NCI-H1105 treated with DMSO at 0.1 percent for 48 hours (cell line): ENCODE data around the gene FUT7.
"Not testable (repeated sequence)": the region's sequence is repeated elsewhere in the genome, so short reads cannot be mapped to it uniquely, and the experiment has no call there.

Experiments used
- DNase-seq: peaks from one replicate; lab custom pipeline; 2025; lab: John Stamatoyannopoulos, UW

Gene FUT7

GRCh38 chr9:137066096-137066861 is 34.4 kb upstream of the FUT7 start:
- DNase-seq, result no peak

GRCh38 chr9:137065336-137065967 is 33.6 kb upstream of the FUT7 start:
- no peak for DNase-seq

GRCh38 chr9:137064880-137065164 is 32.9 kb upstream of the FUT7 start:
- no peak for DNase-seq

- DNase-seq, result peak; percentile 12
Observed at GRCh38 chr9:137064027-137064879, 32.4 kb upstream of the FUT7 start.

- no peak for DNase-seq
Observed at GRCh38 chr9:137063311-137064026, 31.6 kb upstream of the FUT7 start.

GRCh38 chr9:137062798-137063197 is 30.9 kb upstream of the FUT7 start:
- not testable (repeated sequence) for DNase-seq

- no peak for DNase-seq
Observed at GRCh38 chr9:137062384-137062783, 30.5 kb upstream of the FUT7 start.

- DNase-seq, result no peak
Observed at GRCh38 chr9:137058521-137059234, 26.8 kb upstream of the FUT7 start.

GRCh38 chr9:137057545-137057944 is 25.7 kb upstream of the FUT7 start:
- DNase-seq, result no peak

GRCh38 chr9:137056739-137057415 is 25.0 kb upstream of the FUT7 start:
- no peak for DNase-seq

GRCh38 chr9:137055385-137056364 is 23.8 kb upstream of the FUT7 start:
- DNase-seq, result peak; percentile 4

- DNase-seq, result no peak
Observed at GRCh38 chr9:137054932-137055384, 23.1 kb upstream of the FUT7 start.

GRCh38 chr9:137053944-137054931 is 22.4 kb upstream of the FUT7 start, which contains the start of gene ENTPD2:
TSS of gene ENTPD2 (minus strand) at chr9:137054061. CDS start at chr9:137053997, 64 bp downstream.
- DNase-seq, result peak; percentile 22

GRCh38 chr9:137052998-137053943 is 21.4 kb upstream of the FUT7 start:
- no peak for DNase-seq

- DNase-seq, result no peak
Observed at GRCh38 chr9:137052293-137052692, 20.4 kb upstream of the FUT7 start.

- no peak for DNase-seq
Observed at GRCh38 chr9:137051145-137051724, 19.3 kb upstream of the FUT7 start.

GRCh38 chr9:137050570-137050969 is 18.7 kb upstream of the FUT7 start:
- DNase-seq, result no peak
